C1 segment of cervical spinal cord (tissue), 14 donors: Measurements from ENCODE around the gene OR10A6.

Source experiments
- DNase-seq, 14 donors: peaks; one replicate each; lab custom pipeline; 2025; lab: John Stamatoyannopoulos, UW

OR10A6 gene

DNA sequence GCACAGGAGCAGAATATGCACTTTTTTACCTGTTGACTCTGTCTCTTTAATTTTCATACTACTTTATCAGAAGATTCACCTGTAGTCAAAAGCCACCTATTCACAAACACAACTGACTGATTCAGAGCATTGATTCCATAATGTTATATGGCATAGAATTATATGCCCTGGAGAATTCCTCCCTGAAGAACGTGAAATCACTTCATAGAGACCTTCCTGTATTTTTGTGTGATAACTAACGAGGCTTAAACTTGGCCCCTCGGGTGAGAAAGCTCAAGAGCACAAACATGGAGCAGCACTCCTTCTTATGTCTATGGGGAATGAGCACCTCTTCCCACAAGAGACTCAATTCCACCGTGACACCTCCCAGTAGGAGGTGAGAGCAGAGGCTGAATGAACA is at the start of gene OR10A6:
TSS of gene OR10A6 (minus strand) at position 101 of the 400 bp plus-strand sequence. CDS start 2,606 bp downstream, outside the sequence.
- no peak for DNase-seq

- no peak for DNase-seq
These were observed 46.3 kb upstream of the OR10A6 start for GRCh38 chr11:7977232-7977917.

DNA sequence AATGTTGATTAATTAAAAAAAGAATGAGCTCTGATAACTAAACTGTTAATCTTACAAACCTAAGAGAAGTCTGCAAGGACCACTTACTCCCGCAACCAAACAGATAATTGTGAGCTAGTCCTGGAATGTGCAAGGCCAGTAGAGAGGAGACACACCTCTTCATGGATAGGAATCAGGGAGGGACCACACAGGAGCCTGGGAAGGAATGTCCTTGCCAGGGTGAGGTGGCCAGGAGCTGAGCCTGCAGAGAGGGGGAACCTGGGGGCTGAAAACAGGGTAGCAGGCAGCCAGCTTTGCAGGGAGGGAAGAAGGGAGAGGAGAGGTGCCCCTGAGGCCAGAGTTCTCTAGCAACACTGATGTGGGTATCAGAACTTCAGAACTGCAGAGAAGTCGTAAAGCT is 43.6 kb upstream of the OR10A6 start:
- DNase-seq: no peak

DNA sequence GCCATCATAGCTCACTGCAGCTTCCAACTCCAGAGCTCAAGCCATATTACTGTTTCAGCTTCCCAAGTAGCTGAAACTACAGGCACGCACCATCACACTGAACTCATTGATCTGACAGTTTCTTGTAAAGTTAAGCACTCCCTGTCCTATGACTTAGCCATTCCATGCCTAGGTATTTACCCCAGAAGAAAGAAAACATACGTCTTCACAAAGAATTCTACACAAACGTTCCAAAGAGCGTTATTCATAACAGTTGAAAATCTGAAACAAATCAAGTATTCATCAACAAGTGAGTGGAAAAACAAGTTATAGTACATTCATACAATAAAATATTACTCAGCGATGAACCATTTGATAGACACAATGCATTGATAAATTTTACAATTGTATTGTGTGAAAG is 41.9 kb upstream of the OR10A6 start:
- no peak for DNase-seq

- DNase-seq: no peak
These were observed 40.8 kb upstream of the OR10A6 start for GRCh38 chr11:7971846-7972245.

- DNase-seq: no peak
These were observed 38.9 kb upstream of the OR10A6 start for GRCh38 chr11:7969756-7970646.

DNA sequence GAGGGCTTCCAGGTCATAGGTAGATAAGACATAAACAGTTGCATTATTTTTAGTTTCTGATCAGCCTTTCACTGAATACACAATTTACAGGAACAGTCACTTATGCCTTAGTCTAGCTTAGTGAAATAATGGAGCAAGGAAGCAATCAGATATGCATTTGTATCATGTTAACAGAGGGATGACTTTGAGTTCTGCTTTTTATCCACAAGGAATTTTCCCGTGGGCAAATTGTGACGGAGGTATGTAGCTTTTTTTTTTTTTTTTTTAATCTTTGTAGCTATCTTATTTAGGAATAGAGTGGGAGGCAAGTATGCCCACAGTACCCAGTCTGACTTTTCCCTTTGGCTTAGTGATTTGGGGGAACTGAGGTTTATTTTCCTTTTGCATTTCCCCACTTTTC is 37.6 kb upstream of the OR10A6 start:
- DNase-seq: no peak

DNA sequence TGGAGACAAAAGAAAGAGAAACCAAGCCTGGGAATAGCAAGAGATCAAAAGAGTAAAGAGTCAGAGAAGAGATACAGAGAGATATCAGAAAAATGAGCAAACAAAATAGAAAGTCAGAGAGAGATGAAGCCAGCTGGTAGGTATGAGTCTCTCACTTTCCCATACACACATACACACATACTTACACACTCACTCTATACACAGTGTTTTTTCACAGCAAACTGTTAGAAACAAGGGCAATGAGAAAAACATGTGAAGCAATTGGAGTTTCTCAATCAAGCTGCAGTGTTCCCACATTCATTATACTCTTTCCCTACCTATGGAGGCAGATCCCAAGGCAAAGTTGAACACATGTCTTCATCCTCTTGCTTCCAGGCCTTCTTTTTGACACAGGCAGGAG is 36.8 kb upstream of the OR10A6 start:
- no peak for DNase-seq

- no peak for DNase-seq
These were observed 36.0 kb upstream of the OR10A6 start for GRCh38 chr11:7967097-7967496.

GRCh38 chr11:7965386-7965785 is 34.3 kb upstream of the OR10A6 start, which contains the start of gene NLRP10:
TSS of gene NLRP10 (minus strand) at chr11:7965447. CDS start at chr11:7963495, 1,952 bp downstream.
- DNase-seq: no peak

DNA sequence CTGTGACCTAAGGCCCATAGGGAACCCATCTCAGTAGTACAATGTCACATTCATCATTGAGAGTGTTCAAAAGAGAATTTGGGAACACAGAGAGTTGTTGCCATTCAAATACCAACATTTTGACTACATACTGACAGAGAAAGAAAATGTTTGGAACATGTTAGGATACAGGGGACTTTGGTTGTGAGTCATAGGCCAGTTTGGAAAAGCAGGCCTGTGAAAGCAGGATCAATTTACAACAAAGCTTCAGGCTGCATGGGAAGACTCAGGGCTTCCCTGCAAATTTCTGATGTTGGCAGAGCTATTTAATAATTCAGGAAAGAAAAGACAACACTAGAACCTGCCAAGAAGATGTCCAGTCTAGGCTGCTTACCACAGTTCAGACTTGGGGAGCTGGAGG is 33.8 kb upstream of the OR10A6 start:
- DNase-seq: no peak

GRCh38 chr11:7964261-7964660 is 33.2 kb upstream of the OR10A6 start:
- DNase-seq: no peak

- DNase-seq: no peak
These were observed 24.1 kb upstream of the OR10A6 start for GRCh38 chr11:7955191-7955590.

DNA sequence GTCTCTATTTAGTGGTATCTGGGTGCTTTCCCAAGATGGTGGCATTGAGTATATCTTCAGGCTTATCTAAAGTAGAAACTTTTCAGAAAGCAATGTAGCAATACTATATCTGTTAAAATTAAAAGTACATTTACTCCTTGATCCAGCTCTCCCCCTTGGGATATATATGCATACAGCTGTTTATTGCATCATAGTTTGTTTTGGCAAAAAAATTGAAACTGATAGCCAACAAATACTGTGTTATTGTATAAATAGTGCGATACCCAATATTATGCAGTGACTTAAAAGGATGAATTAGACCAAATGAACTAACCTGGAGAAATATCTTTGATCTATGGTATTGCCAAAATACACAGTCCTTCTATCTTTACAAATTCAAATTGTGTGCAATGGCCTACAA is 18.9 kb upstream of the OR10A6 start:
- no peak for DNase-seq

GRCh38 chr11:7944123-7944522 is 13.1 kb upstream of the OR10A6 start:
- no peak for DNase-seq

DNA sequence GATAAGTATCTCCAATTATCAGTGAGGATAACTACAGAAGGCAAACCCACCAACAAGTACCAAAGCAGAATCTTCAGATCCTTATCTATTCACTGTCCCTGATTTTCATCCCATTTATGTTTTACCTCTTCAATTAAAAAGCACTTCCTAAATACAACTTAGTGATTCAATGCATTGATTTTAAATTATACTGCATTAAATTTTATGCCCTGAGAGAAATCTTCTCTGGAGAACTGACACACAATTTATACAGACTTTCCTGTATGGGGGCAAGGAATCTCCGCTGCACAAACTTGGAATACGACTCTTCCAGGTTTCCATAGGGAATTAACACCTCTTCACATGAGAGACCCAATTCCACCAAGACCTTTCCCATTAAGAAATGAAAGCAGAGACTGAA is 10.5 kb upstream of the OR10A6 start, which contains the start of gene OR10A3:
TSS of gene OR10A3 (minus strand) at position 101 of the 400 bp plus-strand sequence. CDS start 2,188 bp downstream, outside the sequence.
- no peak for DNase-seq

GRCh38 chr11:7941146-7941545 is 10.1 kb upstream of the OR10A6 start:
- no peak for DNase-seq

DNA sequence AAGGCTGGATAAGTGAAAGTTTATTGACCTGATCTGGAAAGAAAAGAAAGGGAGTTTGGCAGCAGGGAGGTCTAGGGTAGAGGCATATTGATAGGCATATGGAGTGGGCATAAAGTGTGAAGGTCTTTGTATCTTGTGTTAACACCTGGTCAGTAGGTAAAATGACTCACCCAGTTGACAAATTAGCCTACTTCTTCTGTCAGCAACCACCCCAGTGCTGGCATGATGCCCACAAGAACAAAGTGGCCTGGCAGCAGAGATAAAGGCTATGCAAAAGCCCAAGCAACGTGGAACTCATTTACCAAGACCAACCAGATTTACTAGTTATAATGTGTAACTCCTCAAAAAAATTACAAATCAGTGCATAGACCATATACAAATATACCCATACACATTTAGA is 5.5 kb upstream of the OR10A6 start:
- no peak for DNase-seq

- no peak for DNase-seq
These were observed 3.4 kb downstream of the OR10A6 start for GRCh38 chr11:7927635-7928034.

GRCh38 chr11:7924536-7924935 is 6.5 kb downstream of the OR10A6 start:
- no peak for DNase-seq

- DNase-seq: no peak
These were observed 12.9 kb downstream of the OR10A6 start for GRCh38 chr11:7918141-7918540.

DNA sequence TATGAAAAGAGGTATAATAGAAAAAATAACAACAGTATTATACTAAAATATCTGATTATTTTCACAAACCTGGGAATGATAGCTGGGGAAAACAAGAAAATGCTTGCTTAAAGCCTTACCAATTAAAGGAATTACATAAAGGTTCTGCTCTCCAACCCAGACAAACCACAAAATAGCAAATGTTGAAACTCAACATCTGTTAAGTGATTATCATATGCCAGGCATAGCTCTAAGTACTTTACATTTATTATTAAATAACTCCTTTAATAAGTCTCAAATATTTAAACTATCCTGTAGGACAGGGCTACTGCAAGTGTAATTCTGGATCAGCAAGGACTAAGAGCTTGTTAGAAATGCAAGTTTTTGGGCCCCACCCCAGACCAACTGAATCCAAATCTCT is 20.1 kb downstream of the OR10A6 start:
- DNase-seq: no peak

- no peak for DNase-seq
These were observed 20.7 kb downstream of the OR10A6 start for GRCh38 chr11:7910286-7910788.
